K562 (cell line): ENCODE measurements around the gene RNF17. TPM values are rescaled to one million over a fixed set of nuclear protein-coding genes. Genes with fewer than 3 reads are reported as not detected.

Experiments used
- CREBBP ChIP-seq: IDR thresholded peaks from one replicate; pipeline ENCODE4 v1.6.1; 2012; ENCODE audit warnings: low read depth, mild to moderate bottlenecking, control low read depth, inconsistent platforms, low read length
- EP400 ChIP-seq: fragments of 450-650 bp; IDR thresholded peaks from 2 replicates; pipeline ENCODE4 v1.6.1; 2017; ENCODE audit warnings: antibody characterized with exemption, mild to moderate bottlenecking, moderate library complexity
- HDAC1 ChIP-seq, 2 experiments: fragments of 450-650 bp; IDR thresholded peaks; 2 replicates each; pipeline ENCODE4 v1.6.1; 2016 to 2017; ENCODE audit warnings: inconsistent platforms in 1 of 2, mild to moderate bottlenecking in 1 of 2, moderate library complexity in 1 of 2
- KHSRP ChIP-seq: fragments of 450-650 bp; IDR thresholded peaks from 2 replicates; pipeline ENCODE4 v1.6.1; 2017
- MYBL2 ChIP-seq, 2 experiments: fragments of 450-650 bp in 1 of 2; sonication (generic) in 1 of 2; formaldehyde crosslinking in 1 of 2; IDR thresholded peaks; 2 replicates each; pipeline versions ENCODE4 v1.6.1 to v1.8.1; 2017 to 2022; ENCODE audit warnings: borderline replicate concordance in 1 of 2, inconsistent platforms in 1 of 2, low read depth in 1 of 2, mild to moderate bottlenecking in 1 of 2, missing genetic modification reagents in 1 of 2, moderate library complexity in 1 of 2
- PKNOX1 ChIP-seq: fragments of 450-650 bp; IDR thresholded peaks from 2 replicates; pipeline ENCODE4 v1.6.1; 2016
- SETDB1 ChIP-seq: IDR thresholded peaks from one replicate; pipeline ENCODE4 v1.6.1; 2012; ENCODE audit warnings: low read length, control low read depth, inconsistent platforms
- SIN3B ChIP-seq: fragments of 450-650 bp; IDR thresholded peaks from 2 replicates; pipeline ENCODE4 v1.6.1; 2017; ENCODE audit warnings: low read depth, mild to moderate bottlenecking, moderate library complexity
- SLC30A9 ChIP-seq: fragments of 250-450 bp; sonication (Bioruptor Pico); IDR thresholded peaks from 2 replicates; pipeline ENCODE4 v1.8.0; 2022; ENCODE audit warnings: mild to moderate bottlenecking, moderate library complexity
- SOX6 ChIP-seq: fragments of 450-650 bp; IDR thresholded peaks from 2 replicates; pipeline ENCODE4 v1.6.1; 2014; ENCODE audit warnings: mild to moderate bottlenecking
- TSC22D4 ChIP-seq: fragments of 450-650 bp; IDR thresholded peaks from 2 replicates; pipeline ENCODE4 v1.6.1; 2016; ENCODE audit warnings: missing genetic modification characterization, missing biosample characterization, control low read depth
- USF1 ChIP-seq: sonication (generic); formaldehyde crosslinking; IDR thresholded peaks from 2 replicates; pipeline ENCODE4 v1.9.0; 2022; ENCODE audit warnings: mild to moderate bottlenecking, missing genetic modification reagents
- ZFP30 ChIP-seq: fragments of 250-450 bp; sonication (Bioruptor Pico); IDR thresholded peaks from 2 replicates; pipeline ENCODE4 v1.8.0; 2022; ENCODE audit warnings: moderate library complexity, mild to moderate bottlenecking, inconsistent platforms, borderline replicate concordance
- polyA plus RNA-seq, 8 experiments: library from polyadenylated mRNA; depleted of rRNA in 4 of 8; stranded (reverse) in 5 of 8; unstranded in 3 of 8; fragments of >200 nt; fragmentation: Nextera tagmentation in 2 of 8; fragmentation: Illumina TruSeq in 1 of 8; extraction: Ambion mirVana in 2 of 8; extraction: Trizol in 1 of 8; gene quantifications; 2 replicates each; pipeline versions ENCODE4 v1.2.1 to v1.2.3, GENCODE V29; 2011 to 2014; ENCODE audit warnings: inconsistent platforms in 1 of 8, missing spikeins in 1 of 8
- total RNA-seq, 7 experiments: library from RNA; depleted of rRNA in 6 of 7; stranded (reverse); fragments of >200 nt in 6 of 7; fragmentation: Illumina TruSeq in 2 of 7; extraction: Trizol in 2 of 7; gene quantifications; 2 replicates each; pipeline versions ENCODE4 v1.2.1 to v1.2.3, GENCODE V29; 2011 to 2021; ENCODE audit warnings: low replicate concordance in 1 of 7
- TF ChIP-seq, protein P1 (sequence below): sonication (generic); formaldehyde crosslinking; IDR thresholded peaks from 2 replicates; pipeline ENCODE4 v1.8.0; 2022; ENCODE audit warnings: missing genetic modification reagents, mild to moderate bottlenecking, borderline replicate concordance
- TF ChIP-seq, protein P2 (sequence below): fragments of 250-450 bp; sonication (Bioruptor Pico); IDR thresholded peaks from 2 replicates; pipeline ENCODE4 v1.4.0; 2020

RNF17 gene
- total and polyA plus RNA-seq, 9 of the 15 experiments (the other 6 are each of a cell fraction or from before 2014, with no cell fraction given), result 0.11 to 0.90 (median 0.58) TPM

- TF ChIP-seq MYBL2 (IDR thresholded peaks at IDR 0.05; ENCODE audit: low read depth) (peak; percentile 75), MYBL2 (CRISPR knock-in tag; IDR thresholded peaks at IDR 0.05; ENCODE audit: borderline replicate concordance) (no peak), TSC22D4 (tag) (no peak), ZFP30 (CRISPR knock-in tag) (no peak), KHSRP (no peak), SLC30A9 (CRISPR knock-in tag) (no peak), EP400 (peak; percentile 30), HDAC1 (IDR thresholded peaks at IDR 0.05) (no peak), SIN3B (no peak), CREBBP (no peak), SOX6 (peak; percentile 45; the same call in 1 of the 2 replicates), PKNOX1 (0 out of 2 replicates have a peak, but pooled peaks have one; percentile 50), SETDB1 (no peak), USF1 (peak; percentile 68)
- TF ChIP-seq, protein P1, sequence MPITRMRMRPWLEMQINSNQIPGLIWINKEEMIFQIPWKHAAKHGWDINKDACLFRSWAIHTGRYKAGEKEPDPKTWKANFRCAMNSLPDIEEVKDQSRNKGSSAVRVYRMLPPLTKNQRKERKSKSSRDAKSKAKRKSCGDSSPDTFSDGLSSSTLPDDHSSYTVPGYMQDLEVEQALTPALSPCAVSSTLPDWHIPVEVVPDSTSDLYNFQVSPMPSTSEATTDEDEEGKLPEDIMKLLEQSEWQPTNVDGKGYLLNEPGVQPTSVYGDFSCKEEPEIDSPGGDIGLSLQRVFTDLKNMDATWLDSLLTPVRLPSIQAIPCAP (CRISPR knock-in tag), result no peak
- TF ChIP-seq, protein P2, sequence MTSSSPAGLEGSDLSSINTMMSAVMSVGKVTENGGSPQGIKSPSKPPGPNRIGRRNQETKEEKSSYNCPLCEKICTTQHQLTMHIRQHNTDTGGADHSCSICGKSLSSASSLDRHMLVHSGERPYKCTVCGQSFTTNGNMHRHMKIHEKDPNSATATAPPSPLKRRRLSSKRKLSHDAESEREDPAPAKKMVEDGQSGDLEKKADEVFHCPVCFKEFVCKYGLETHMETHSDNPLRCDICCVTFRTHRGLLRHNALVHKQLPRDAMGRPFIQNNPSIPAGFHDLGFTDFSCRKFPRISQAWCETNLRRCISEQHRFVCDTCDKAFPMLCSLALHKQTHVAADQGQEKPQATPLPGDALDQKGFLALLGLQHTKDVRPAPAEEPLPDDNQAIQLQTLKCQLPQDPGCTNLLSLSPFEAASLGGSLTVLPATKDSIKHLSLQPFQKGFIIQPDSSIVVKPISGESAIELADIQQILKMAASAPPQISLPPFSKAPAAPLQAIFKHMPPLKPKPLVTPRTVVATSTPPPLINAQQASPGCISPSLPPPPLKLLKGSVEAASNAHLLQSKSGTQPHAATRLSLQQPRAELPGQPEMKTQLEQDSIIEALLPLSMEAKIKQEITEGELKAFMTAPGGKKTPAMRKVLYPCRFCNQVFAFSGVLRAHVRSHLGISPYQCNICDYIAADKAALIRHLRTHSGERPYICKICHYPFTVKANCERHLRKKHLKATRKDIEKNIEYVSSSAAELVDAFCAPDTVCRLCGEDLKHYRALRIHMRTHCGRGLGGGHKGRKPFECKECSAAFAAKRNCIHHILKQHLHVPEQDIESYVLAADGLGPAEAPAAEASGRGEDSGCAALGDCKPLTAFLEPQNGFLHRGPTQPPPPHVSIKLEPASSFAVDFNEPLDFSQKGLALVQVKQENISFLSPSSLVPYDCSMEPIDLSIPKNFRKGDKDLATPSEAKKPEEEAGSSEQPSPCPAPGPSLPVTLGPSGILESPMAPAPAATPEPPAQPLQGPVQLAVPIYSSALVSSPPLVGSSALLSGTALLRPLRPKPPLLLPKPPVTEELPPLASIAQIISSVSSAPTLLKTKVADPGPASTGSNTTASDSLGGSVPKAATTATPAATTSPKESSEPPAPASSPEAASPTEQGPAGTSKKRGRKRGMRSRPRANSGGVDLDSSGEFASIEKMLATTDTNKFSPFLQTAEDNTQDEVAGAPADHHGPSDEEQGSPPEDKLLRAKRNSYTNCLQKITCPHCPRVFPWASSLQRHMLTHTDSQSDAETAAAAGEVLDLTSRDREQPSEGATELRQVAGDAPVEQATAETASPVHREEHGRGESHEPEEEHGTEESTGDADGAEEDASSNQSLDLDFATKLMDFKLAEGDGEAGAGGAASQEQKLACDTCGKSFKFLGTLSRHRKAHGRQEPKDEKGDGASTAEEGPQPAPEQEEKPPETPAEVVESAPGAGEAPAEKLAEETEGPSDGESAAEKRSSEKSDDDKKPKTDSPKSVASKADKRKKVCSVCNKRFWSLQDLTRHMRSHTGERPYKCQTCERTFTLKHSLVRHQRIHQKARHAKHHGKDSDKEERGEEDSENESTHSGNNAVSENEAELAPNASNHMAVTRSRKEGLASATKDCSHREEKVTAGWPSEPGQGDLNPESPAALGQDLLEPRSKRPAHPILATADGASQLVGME (CRISPR knock-in tag), result no peak
These were observed 147.4 kb downstream of the RNF17 start (continued) for GRCh38 chr13:24911133-24911908.
